GM20000 (cell line): Measurements from ENCODE around the gene FBXW4.

Experiments
- DNase-seq: peaks from one replicate; pipeline ENCODE4 v3.0.0; 2012; ENCODE audit warnings: low spot score
- CTCF ChIP-seq: IDR thresholded peaks from 2 replicates; pipeline ENCODE4 v1.5.1; 2012; ENCODE audit warnings: mild to moderate bottlenecking, control low read depth; ENCODE audit errors: extremely low read depth, missing control alignments

The FBXW4 gene

GRCh38 chr10:101570428-101571270, 124.3 kb downstream of the FBXW4 start:
- no peak for DNase-seq
- no peak for TF ChIP-seq CTCF

DNA sequence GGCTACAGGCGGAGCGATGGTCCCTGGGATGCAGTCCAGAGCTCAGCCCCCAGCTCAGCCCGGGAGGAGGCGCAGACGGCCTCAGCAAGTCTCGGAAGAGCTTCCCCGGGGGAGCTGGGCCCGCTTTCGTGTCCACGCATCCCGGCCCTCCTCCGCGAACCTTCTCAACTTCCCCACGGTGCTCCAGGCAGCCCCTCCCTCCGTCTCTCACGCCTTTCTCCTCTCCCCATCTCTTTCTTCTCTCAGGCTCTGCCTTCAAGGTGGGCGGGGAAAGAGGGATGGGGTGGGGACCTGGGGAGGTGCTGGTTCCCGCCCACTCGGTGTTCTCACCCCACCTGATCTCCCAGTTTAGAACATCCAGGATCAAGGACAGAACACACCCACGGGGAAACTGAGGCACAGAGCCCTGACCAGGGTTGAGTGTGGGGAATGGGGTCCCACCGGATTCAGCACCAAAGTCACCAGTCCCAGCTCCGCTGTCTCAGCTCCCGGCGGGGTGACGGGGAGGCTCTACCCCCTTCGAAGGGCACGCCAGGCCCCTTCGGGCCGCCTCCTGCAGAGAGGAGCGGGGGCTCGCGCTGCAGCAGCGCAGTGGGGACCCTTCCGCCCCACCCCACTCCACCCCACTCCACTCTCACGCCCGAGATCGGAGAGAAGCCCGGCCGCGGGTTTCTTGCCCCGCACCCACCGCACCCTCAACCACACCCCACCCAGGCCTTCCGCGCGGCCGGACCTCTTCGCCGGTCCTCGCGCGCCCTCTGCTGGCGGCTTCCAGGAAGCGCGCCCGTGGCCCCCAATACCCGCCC, 125.1 kb downstream of the FBXW4 start:
- peak; percentile 82 for TF ChIP-seq CTCF
- DNase-seq, result peak; percentile 94

DNA sequence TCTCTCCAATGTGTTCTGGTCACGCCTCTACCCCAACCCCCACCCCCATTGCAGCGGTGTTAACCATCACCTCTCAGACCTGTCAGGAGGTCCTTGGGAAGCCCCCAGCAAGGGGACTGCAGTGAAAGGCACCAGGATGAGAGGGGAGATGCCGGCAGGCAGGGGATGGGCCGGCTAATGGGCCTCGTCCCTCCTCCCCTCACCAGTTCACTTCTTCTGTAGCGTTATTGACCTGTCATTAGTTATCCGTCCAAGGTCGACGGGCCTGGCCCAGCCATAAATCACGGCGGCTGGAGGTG, 125.7 kb downstream of the FBXW4 start:
- no peak for DNase-seq
- no peak for TF ChIP-seq CTCF

GRCh38 chr10:101568054-101568745, 126.8 kb downstream of the FBXW4 start:
- DNase-seq, result no peak

DNA sequence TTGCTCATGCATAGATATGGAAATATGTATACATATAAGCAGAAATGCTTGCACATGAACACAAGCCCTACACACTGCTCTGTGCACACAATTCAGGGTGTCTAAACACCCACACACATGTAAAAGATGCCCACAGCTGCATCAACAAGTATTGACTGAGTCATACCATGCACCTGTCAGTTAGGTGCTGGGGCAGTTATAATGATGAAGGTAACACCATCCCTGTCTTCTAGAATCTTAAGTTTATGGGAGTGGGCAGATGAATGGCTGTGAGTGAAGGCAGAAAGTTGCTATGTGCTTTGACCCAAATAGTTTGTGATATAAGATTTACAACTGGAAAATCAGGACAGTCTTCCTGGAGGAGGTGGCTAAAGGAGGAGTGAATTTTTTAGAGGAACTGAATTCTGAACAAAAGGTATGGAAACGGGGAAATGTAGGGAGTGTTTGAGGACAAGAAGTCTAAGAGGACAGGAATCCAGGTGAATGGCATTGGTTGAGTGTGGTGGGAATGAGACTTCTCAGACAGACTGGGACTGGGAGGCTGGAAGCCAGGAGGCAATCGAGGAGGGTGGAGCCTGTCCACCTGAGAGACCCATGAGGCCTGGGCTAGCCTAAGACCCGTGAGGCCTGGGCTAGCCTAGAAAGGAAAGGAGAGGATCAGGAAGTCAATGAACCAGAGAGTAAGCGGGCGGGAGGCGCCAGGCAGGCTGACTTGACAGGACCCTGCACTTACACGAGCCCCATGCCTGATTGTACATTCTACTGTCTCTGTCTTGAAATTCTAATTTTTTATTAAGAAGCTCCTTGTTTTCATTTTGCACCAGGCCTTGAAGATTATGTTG, 127.6 kb downstream of the FBXW4 start:
- no peak for DNase-seq
- no peak for TF ChIP-seq CTCF

More at GRCh38 chr10:101568054-101568745, 126.8 kb downstream of the FBXW4 start:
- TF ChIP-seq CTCF, result no peak

DNA sequence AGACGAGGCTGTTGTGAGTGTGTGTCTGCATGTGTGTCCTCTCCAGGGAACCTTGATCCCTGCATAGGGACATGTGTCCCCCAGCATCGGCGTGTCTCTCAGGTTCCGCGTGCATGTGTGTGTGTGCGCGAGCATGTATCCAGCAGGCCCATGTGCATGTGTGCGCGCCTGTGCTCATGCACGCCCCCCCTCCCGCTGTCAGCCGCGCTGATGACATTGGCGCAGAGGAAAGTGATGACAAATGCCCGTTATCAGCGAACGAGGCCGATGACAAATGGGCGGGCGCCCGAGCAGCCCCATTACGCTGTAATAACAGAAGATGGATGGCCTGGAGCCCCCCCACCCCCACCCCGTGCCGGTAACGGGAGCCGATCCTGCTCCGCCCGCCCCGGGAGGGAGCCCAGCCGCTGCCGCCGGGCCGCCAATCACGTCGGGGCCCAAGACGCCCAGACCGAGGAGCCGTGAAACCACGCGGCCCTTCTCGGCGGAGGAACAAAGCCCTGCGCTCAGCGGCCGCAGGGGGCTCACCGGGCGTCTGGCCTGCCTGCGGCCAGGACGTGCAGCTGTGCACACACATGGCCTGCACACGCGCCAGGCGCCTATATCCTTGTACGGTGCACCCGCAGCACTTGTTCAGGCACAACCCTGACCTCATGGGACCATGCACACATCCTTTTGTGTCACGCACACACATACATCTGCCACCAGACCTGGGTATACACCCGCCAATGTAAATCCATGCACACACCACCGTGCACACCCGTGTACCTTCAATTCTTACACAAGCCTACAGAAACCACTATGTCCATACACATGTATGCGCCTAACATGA, 128.4 kb downstream of the FBXW4 start:
- no peak for TF ChIP-seq CTCF
- DNase-seq, result peak; percentile 73
